ENCODE data around the gene MGAT1. TPM values are rescaled to one million over a fixed set of nuclear protein-coding genes. Genes with fewer than 3 reads are reported as not detected.
A peak's percentile ranks its signal among the peaks of the same experiment; 100 is the strongest.

MGAT1 gene
- total RNA-seq, 1 experiment from 2014 or later, result 93.6 TPM

DNA sequence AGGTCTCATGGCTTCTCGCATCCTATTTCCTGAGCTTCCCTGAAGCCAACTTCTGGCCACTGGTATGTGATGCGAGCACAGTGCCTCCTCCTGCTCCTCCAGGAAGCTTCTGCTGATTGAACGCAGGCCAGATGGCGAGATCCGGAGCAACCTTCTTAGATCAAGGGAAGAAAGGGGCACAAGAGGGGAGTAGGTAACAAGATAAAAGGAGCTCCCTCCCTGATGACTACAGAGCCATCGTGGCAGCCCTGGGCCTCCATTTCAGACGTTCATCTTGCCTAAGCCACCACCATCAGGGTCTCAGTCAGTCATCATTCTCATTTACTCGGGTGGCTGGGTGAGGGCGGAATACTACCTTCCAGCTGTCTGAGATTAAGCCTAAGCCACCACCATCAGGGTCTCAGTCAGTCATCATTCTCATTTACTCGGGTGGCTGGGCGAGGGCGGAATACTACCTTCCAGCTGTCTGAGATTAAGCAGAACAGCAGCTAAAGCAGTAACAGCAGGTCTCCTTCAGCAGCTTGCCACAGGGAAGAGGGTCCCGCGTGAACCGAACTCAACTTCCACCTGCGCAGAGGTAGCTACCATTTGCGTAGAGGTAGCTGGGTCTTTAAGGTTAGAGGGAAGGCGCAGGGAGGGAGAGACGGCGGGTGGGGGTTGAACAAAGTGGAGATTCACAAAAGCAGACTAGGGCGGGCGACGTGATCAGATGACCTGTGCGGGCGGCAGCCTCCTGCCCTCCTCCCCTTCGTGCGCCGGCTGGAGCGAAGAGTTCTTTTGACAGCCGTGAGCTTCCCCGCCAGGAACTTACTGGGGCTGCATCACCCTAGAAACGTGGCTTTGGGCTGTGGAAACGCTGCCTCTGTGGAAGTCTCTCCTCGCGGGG, 27.9 kb upstream of the MGAT1 start (continued):
- peak; percentile 26; the same call in 1 of the 2 replicates for TF ChIP-seq ESRRA (CRISPR knock-in tag; IDR thresholded peaks at IDR 0.05; ENCODE audit: borderline replicate concordance)
- TF ChIP-seq SMAD3 (CRISPR knock-in tag; IDR thresholded peaks at IDR 0.05; ENCODE audit: borderline replicate concordance), result no peak
- TF ChIP-seq SP1 (CRISPR knock-in tag; conservative IDR thresholded peaks at IDR 0.05), result no peak
- TF ChIP-seq PRDM15 (CRISPR knock-in tag; IDR thresholded peaks at IDR 0.05), result peak; percentile 41; the same call in 1 of the 2 replicates
- no peak for TF ChIP-seq TCF7 (CRISPR knock-in tag; IDR thresholded peaks at IDR 0.05; ENCODE audit: low read depth)
- TF ChIP-seq, protein P1, sequence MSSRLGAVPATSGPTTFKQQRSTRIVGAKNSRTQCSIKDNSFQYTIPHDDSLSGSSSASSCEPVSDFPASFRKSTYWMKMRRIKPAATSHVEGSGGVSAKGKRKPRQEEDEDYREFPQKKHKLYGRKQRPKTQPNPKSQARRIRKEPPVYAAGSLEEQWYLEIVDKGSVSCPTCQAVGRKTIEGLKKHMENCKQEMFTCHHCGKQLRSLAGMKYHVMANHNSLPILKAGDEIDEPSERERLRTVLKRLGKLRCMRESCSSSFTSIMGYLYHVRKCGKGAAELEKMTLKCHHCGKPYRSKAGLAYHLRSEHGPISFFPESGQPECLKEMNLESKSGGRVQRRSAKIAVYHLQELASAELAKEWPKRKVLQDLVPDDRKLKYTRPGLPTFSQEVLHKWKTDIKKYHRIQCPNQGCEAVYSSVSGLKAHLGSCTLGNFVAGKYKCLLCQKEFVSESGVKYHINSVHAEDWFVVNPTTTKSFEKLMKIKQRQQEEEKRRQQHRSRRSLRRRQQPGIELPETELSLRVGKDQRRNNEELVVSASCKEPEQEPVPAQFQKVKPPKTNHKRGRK (CRISPR knock-in tag; IDR thresholded peaks at IDR 0.05; ENCODE audit: borderline replicate concordance), result no peak
- TF ChIP-seq JAZF1 (CRISPR knock-in tag; IDR thresholded peaks at IDR 0.05), result no peak
- TF ChIP-seq, protein P2, sequence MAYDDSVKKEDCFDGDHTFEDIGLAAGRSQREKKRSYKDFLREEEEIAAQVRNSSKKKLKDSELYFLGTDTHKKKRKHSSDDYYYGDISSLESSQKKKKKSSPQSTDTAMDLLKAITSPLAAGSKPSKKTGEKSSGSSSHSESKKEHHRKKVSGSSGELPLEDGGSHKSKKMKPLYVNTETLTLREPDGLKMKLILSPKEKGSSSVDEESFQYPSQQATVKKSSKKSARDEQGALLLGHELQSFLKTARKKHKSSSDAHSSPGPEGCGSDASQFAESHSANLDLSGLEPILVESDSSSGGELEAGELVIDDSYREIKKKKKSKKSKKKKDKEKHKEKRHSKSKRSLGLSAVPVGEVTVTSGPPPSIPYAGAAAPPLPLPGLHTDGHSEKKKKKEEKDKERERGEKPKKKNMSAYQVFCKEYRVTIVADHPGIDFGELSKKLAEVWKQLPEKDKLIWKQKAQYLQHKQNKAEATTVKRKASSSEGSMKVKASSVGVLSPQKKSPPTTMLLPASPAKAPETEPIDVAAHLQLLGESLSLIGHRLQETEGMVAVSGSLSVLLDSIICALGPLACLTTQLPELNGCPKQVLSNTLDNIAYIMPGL (CRISPR knock-in tag; IDR thresholded peaks at IDR 0.05), result 0 out of 2 replicates have a peak, but pooled peaks have one; percentile 46
- no peak; the same call in 1 of the 2 replicates for TF ChIP-seq ZBTB21 (CRISPR knock-in tag; IDR thresholded peaks at IDR 0.05; ENCODE audit: borderline replicate concordance)
- peak; percentile 37 for TF ChIP-seq FOXP1 (CRISPR knock-in tag; IDR thresholded peaks at IDR 0.05; ENCODE audit: borderline replicate concordance)
- TF ChIP-seq IRF2 (CRISPR knock-in tag; IDR thresholded peaks at IDR 0.05; ENCODE audit: borderline replicate concordance, low read depth), result no peak
- no peak for TF ChIP-seq GABPB1 (CRISPR knock-in tag; IDR thresholded peaks at IDR 0.05)
- TF ChIP-seq ELF4 (CRISPR knock-in tag; IDR thresholded peaks at IDR 0.05; ENCODE audit: low read depth), result no peak
- no peak for TF ChIP-seq EMX1 (CRISPR knock-in tag; IDR thresholded peaks at IDR 0.05)

DNA sequence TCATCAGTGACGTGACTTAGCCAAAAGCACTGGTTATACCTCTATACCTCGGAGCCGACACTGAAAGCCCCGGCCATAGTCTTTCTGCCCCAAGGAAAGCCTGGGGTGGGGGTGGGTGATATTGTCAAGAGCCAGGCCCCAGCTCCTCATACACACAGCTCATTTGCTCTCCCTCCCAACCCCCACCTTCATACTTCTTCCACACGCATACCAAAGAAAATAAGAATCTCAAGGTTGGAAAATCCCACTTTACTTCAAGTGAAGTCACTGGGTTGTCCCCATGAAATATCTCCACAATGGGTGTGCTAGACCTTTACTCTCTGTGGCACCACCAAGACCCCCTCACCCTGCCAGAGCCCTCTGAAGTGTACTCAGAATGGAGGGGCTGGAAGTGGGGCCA, 27.1 kb upstream of the MGAT1 start:
- ChIA-PET POLR2A (interaction anchor here (1.1 to 1.4 kb wide), 3 partner anchors 8 to 31 kb away, joined by 3 to 5 read pairs (median 4); partner anchors contain the start of genes MGAT1 and ZFP62), CTCF (interaction anchor here (1.1 to 1.9 kb wide), 3 partner anchors 16 to 40 kb away, joined by 4 to 7 read pairs (median 5); no protein-coding TSS in a partner anchor)
- Mint-ChIP-seq H3K9me3 (peaks cover 37% of the 10 kb centered on the region), H3K36me3 (peaks cover 31% of the 10 kb centered on the region), H3K27me3 (ENCODE audit: low read depth) (peaks cover 76% of the 10 kb centered on the region), H3K4me3 (no peak overlapping the region), H3K27ac (no peak overlapping the region), H3K4me1 (peaks cover 27% of the 10 kb centered on the region)
- ATAC-seq (no peak), DNase-seq (ENCODE audit: low spot score) (no peak)
- TF ChIP-seq, protein P3, sequence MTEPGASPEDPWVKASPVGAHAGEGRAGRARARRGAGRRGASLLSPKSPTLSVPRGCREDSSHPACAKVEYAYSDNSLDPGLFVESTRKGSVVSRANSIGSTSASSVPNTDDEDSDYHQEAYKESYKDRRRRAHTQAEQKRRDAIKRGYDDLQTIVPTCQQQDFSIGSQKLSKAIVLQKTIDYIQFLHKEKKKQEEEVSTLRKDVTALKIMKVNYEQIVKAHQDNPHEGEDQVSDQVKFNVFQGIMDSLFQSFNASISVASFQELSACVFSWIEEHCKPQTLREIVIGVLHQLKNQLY (CRISPR knock-in tag; IDR thresholded peaks at IDR 0.05), result no peak
- TF ChIP-seq, protein P4, sequence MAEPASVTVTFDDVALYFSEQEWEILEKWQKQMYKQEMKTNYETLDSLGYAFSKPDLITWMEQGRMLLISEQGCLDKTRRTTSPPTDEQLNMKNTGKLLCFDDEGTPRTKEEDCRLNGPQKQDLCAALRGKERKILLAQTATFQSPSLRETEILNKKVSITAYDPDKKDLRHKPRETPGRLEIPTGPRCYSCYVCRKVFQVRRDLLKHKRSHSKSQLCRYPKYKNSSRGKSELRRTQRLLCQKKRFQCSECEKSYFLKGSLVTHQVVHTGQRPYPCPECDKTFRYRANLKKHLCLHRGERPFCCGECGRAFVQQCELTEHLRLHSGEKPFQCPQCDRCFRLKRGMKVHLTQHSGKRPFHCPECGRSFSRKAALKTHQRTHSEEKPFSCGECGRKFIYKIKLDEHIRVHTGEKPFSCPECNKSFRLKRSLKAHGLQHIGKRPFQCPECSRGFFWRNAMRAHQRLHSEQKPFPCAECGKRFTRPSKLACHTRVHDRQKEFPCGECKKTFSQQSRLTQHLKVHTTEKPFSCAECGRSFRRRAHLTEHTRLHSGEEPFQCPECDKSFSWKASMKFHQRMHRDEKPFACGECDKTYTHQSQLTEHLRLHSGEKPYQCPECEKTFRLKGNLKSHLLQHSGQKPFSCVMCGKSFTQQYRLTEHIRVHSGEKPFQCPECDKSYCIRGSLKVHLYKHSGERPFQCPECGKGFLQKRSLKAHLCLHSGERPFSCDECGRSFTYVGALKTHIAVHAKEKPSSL (CRISPR knock-in tag; conservative IDR thresholded peaks at IDR 0.05), result no peak
- TF ChIP-seq ZNF396 (CRISPR knock-in tag; IDR thresholded peaks at IDR 0.05; ENCODE audit: borderline replicate concordance) (no peak), MXD4 (CRISPR knock-in tag; IDR thresholded peaks at IDR 0.05; ENCODE audit: borderline replicate concordance) (no peak), TEAD4 (CRISPR knock-in tag; IDR thresholded peaks at IDR 0.05) (no peak), PRDM15 (CRISPR knock-in tag; IDR thresholded peaks at IDR 0.05) (no peak), RORB (CRISPR knock-in tag; IDR thresholded peaks at IDR 0.05) (no peak)
